Renal pelvis (tissue), 4 donors: Measurements from ENCODE around the gene NUP107. TPM values are rescaled to one million over a fixed set of nuclear protein-coding genes. Genes with fewer than 3 reads are reported as not detected.

Source experiments
- DNase-seq: peaks from one replicate; pipeline ENCODE4 v3.0.0-alpha.2; 2013
- polyA plus RNA-seq, 3 donors: library from polyadenylated mRNA; unstranded; fragments of 120-200 nt; gene quantifications; one replicate each; pipeline ENCODE4 v1.2.1, GENCODE V29; 2013; ENCODE audit not compliant: insufficient read length in 3 of 3

Gene NUP107
- polyA plus RNA-seq, 3 donors, result 70.2 to 90.5 (median 77.3) TPM

- DNase-seq, result no peak
Measured at GRCh38 chr12:68794653-68795251, 108.0 kb downstream of the NUP107 start.

Other genes starting within 250 kb of the NUP107 start
- 100 to 1,000 TPM; 155 to 166 (median 166) TPM for gene RAP1B, start 76.1 kb upstream of the NUP107 start, polyA plus RNA-seq
- 10 to 100 TPM; 12.8 to 24.0 (median 18.9) TPM for gene SLC35E3, start 59.2 kb downstream of the NUP107 start, polyA plus RNA-seq
- 10 to 100 TPM; 49.2 to 76.8 (median 74.6) TPM for gene MDM2, start 121.2 kb downstream of the NUP107 start, polyA plus RNA-seq
- gene CPM, start 246.2 kb downstream of the NUP107 start, polyA plus RNA-seq, result 10 to 100 TPM; 20.4 to 37.5 (median 28.5) TPM